ENCODE measurements around the gene TRIO.

GRCh38 chr5:14531668-14532067 is 388.5 kb downstream of the TRIO start:
- TF ChIP-seq RNF2 (IDR thresholded peaks at IDR 0.05; ENCODE audit: borderline replicate concordance, low read depth, low read length, missing control alignments, poor library complexity, severe bottlenecking) (no peak), EZH2 (IDR thresholded peaks at IDR 0.05; ENCODE audit: low read depth, low read length, severe bottlenecking) (no peak), POLR2A (IDR thresholded peaks at IDR 0.05; ENCODE audit: control extremely low read depth in 1 of 2, low read depth in 2 of 2, low read length in 2 of 2) (no peak), CTCF (IDR thresholded peaks at IDR 0.05; ENCODE audit: control extremely low read depth in 1 of 3, insufficient read depth in 1 of 3, low read depth in 1 of 3, low read length in 3 of 3) (no peak), TBP (IDR thresholded peaks at IDR 0.05; ENCODE audit: low read depth, low read length) (no peak), SP4 (IDR thresholded peaks at IDR 0.05; ENCODE audit: low read length) (no peak), GABPA (IDR thresholded peaks at IDR 0.05; ENCODE audit: borderline replicate concordance, insufficient read depth, low read length) (no peak), ZNF274 (IDR thresholded peaks at IDR 0.05; ENCODE audit: borderline replicate concordance, extremely low read depth, low read length) (no peak), MAX (IDR thresholded peaks at IDR 0.05) (no peak), CREB1 (IDR thresholded peaks at IDR 0.05) (no peak), JUN (IDR thresholded peaks at IDR 0.05; ENCODE audit: low read depth, low read length) (no peak)
- TF ChIP-seq, protein P1, sequence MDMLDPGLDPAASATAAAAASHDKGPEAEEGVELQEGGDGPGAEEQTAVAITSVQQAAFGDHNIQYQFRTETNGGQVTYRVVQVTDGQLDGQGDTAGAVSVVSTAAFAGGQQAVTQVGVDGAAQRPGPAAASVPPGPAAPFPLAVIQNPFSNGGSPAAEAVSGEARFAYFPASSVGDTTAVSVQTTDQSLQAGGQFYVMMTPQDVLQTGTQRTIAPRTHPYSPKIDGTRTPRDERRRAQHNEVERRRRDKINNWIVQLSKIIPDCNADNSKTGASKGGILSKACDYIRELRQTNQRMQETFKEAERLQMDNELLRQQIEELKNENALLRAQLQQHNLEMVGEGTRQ (IDR thresholded peaks at IDR 0.05; ENCODE audit: low read length): no peak
